Gastroesophageal sphincter (tissue), 4 donors: ENCODE data around the gene PRRX1. TPM values are rescaled to one million over a fixed set of nuclear protein-coding genes. Genes with fewer than 3 reads are reported as not detected.

ENCODE experiments used
- ATAC-seq: fragments of 150-250 bp; one replicate; pipeline ENCODE4 v1.9.1; 2016; ENCODE audit warnings: mild to moderate bottlenecking, moderate library complexity
- H3K27ac ChIP-seq, 4 donors: fragments of 200-600 bp; sonication (generic) in 3 of 4; 1 replicate in 3 of 4; 2 replicates in 1 of 4; pipeline ENCODE4 v1.5.1; 2016 to 2019
- H3K27me3 ChIP-seq: fragments of 200-600 bp; sonication (generic); one replicate; pipeline ENCODE4 v1.5.1; 2019
- H3K36me3 ChIP-seq, 2 donors: fragments of 200-600 bp; sonication (generic); one replicate each; pipeline ENCODE4 v1.5.1; 2019; ENCODE audit warnings: control low read depth in 1 of 2
- H3K4me1 ChIP-seq, 3 donors: fragments of 200-600 bp; sonication (generic); 1 replicate in 2 of 3; 2 replicates in 1 of 3; pipeline ENCODE4 v1.5.1; 2016 to 2019; ENCODE audit warnings: control low read depth in 2 of 3
- H3K4me3 ChIP-seq, 2 donors: fragments of 200-600 bp; sonication (generic); one replicate each; pipeline ENCODE4 v1.5.1; 2019; ENCODE audit warnings: mild to moderate bottlenecking in 1 of 2, moderate library complexity in 1 of 2
- H3K9me3 ChIP-seq, 3 donors: fragments of 200-600 bp; sonication (generic); one replicate each; pipeline ENCODE4 v1.5.1; 2017 to 2019; ENCODE audit warnings: control low read depth in 2 of 3
- EP300 ChIP-seq: sonication (generic); formaldehyde crosslinking; IDR thresholded peaks from one replicate; pipeline ENCODE4 v1.6.1; 2017; ENCODE audit warnings: antibody characterized with exemption, mild to moderate bottlenecking
- POLR2A ChIP-seq, 2 donors: fragments of 450-650 bp; IDR thresholded peaks; one replicate each; pipeline ENCODE4 v1.6.1; 2017; ENCODE audit warnings: antibody characterized with exemption in 2 of 2, mild to moderate bottlenecking in 2 of 2, moderate library complexity in 1 of 2
- POLR2AphosphoS5 ChIP-seq: sonication (generic); formaldehyde crosslinking; IDR thresholded peaks from one replicate; pipeline ENCODE4 v1.6.1; 2017; ENCODE audit warnings: antibody characterized with exemption
- WGBS, 2 donors: methylation state at CpG; one replicate each; pipeline ENCODE4 v1.1.5; 2018; ENCODE audit warnings: low coverage in 1 of 2; 5-methylcytosine and 5-hydroxymethylcytosine counted together
- total RNA-seq, 4 donors: library from RNA; depleted of rRNA; stranded (reverse); fragments of >200 nt; gene quantifications; one replicate each; pipeline ENCODE4 v1.1.0, GENCODE V29; 2016
- TF ChIP-seq, protein P1 (sequence below), 4 experiments: fragments of 200-600 bp in 2 of 4; fragments of 450-650 bp in 2 of 4; sonication (generic) in 1 of 4; IDR thresholded peaks; one replicate each; pipeline ENCODE4 v1.5.1; 2017 to 2019; ENCODE audit warnings: antibody characterized with exemption in 4 of 4, mild to moderate bottlenecking in 2 of 4, moderate library complexity in 2 of 4

PRRX1 gene
- total RNA-seq, 4 donors from 2014 or later: 13.4 to 27.9 (median 21.4) TPM

DNA sequence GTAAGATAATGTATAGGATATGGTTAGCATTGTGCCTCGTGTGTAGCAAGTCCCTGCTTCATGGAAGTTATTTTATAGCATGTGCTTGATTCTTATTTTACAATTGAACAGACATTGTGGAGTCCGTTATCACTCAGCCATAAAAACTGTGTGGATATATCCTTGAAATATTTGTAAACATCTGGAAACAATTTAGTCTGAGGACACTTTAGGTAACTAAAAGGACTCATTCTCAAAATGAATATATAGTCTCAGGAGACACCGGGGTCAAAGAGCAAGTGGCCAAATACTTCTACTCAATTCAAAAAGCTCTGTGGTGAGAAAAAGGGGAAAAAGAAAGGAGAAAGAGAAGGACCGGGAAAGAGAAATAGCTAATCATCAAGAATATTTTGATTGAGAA lies 23.7 kb downstream of the PRRX1 start:
- 67 to 73% methylated on average over 4 of the region's 4 CpGs for WGBS, 2 donors
- Histone ChIP-seq H3K27ac (no peak overlapping the region), H3K4me3 (no peak overlapping the region), H3K36me3 (no peaks in the 10 kb centered on the region), H3K27me3 (peaks cover 26% of the 10 kb centered on the region), H3K4me1 (peaks cover 0 to 10% (median 0%) of the 10 kb centered on the region in 3 donors), H3K9me3 (no peaks in the 10 kb centered on the region)
- no peak for ATAC-seq
- TF ChIP-seq EP300 (no peak), POLR2AphosphoS5 (no peak), POLR2A (IDR thresholded peaks at IDR 0.05) (no peak)
- TF ChIP-seq, protein P1, sequence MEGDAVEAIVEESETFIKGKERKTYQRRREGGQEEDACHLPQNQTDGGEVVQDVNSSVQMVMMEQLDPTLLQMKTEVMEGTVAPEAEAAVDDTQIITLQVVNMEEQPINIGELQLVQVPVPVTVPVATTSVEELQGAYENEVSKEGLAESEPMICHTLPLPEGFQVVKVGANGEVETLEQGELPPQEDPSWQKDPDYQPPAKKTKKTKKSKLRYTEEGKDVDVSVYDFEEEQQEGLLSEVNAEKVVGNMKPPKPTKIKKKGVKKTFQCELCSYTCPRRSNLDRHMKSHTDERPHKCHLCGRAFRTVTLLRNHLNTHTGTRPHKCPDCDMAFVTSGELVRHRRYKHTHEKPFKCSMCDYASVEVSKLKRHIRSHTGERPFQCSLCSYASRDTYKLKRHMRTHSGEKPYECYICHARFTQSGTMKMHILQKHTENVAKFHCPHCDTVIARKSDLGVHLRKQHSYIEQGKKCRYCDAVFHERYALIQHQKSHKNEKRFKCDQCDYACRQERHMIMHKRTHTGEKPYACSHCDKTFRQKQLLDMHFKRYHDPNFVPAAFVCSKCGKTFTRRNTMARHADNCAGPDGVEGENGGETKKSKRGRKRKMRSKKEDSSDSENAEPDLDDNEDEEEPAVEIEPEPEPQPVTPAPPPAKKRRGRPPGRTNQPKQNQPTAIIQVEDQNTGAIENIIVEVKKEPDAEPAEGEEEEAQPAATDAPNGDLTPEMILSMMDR (IDR thresholded peaks at IDR 0.05): no peak

DNA sequence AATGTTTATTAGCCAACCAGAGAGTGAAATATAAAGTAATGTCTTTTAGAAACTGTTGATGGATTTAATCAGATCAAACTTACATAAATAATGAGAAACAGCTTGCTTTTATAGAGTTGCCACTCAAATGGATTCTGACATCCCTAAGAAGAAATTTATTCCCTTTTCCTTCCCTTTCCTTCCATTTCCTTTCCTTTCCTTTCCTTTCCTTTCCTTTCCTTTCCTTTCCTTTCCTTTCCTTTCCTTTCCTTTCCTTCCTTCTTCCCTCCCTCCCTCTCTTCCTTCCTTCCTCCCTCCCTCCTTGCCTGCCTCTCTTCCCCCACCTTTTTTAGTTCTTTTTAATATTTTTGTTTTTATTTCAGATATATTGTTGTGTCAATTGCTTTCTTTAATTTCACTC lies 27.3 kb downstream of the PRRX1 start:
- H3K27me3 ChIP-seq: peaks cover 15% of the 10 kb centered on the region
- H3K27ac ChIP-seq: peak overlapping the region in 1 of 4 donors; percentile 16
- no peak for TF ChIP-seq POLR2A (IDR thresholded peaks at IDR 0.05)
- TF ChIP-seq, protein P1 (IDR thresholded peaks at IDR 0.05): no peak
- no peak for TF ChIP-seq POLR2AphosphoS5
- no peak for TF ChIP-seq EP300
- no peaks in the 10 kb centered on the region for H3K36me3 ChIP-seq
- H3K4me3 ChIP-seq: no peak overlapping the region
- peaks cover 0 to 10% (median 0%) of the 10 kb centered on the region in 3 donors for H3K4me1 ChIP-seq
- no peaks in the 10 kb centered on the region for H3K9me3 ChIP-seq
- ATAC-seq: no peak

DNA sequence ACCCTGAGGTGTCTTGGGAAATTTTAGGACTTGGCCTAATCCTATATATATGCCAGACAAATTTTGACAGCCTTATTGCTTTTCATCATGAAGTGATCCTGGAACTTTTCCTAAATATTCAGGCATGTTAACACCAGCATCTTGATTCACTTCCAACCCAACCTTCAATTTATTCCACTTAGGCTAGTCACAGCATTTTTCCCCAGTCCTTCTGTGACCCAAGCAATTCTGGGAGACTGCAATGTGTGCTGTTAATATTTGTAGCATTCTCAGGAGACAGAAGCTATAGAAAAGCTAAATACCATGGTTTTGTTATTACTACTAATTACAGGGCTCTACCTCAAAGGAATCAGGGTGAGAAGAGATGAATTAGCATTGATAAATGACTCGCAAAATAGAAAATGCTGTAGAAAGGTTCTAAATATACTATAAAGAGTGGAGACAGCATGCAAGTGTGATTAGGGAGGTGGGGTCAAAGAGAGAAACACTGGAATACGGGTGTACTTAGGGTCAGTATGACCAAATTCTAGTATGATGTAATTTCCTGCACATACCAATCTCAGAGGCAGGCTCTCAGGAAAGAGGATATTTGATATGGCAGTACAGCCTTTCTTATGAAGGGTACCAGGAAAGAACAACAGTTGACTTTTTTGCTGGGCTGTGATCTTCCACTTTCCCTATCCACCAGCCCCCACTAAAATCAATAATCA lies 29.1 kb downstream of the PRRX1 start:
- Histone ChIP-seq H3K27me3 (no peaks in the 10 kb centered on the region), H3K36me3 (no peaks in the 10 kb centered on the region), H3K4me3 (no peak overlapping the region), H3K4me1 (no peaks in the 10 kb centered on the region), H3K9me3 (no peaks in the 10 kb centered on the region), H3K27ac (peak overlapping the region in 2 of 4 donors; percentile 11 to 51)
- TF ChIP-seq, protein P1 (IDR thresholded peaks at IDR 0.05): no peak
- TF ChIP-seq POLR2AphosphoS5 (no peak), EP300 (no peak), POLR2A (IDR thresholded peaks at IDR 0.05) (no peak)
- peak; percentile 82 for ATAC-seq
- 25 to 59% methylated on average over 1 to 2 of the region's 2 CpGs for WGBS, 2 donors

DNA sequence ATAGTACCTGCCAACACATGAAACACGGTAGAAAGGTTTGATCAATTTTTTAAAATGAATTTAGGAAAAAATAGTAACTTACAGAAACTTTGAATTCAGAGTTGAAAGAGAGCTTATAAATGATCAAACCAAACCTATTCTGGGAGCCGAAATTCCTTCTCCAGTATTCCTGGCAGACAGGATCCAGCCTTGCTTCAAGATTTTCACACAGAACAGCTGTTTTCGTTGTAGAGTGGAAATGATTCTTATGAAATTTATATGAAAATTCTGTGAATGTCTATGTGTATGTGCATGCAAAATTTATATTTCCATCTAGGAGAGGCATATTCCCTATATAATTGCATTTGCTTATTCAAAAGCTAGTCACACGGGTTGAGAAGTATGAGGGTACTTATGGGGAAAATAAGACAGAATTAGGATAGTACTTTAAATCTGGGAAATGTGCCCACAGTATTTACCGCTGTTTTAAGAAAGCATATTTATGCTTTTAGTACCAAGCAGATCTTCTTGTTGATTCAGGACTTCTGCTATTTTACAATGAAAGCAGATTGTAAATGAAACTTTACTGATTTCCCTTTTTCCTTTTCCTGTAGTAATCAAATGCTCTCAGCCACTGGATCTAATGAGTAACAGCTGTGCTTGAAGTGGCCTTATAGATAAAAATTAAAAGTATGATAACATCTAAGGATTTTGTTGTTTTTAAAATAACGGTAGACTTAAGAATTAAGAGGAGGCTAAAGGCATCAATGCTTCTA lies 30.4 kb downstream of the PRRX1 start:
- H3K9me3 ChIP-seq: no peaks in the 10 kb centered on the region
- peak overlapping the region in 2 of 4 donors; percentile 11 to 12 for H3K27ac ChIP-seq
- H3K4me1 ChIP-seq: peaks cover 0 to 11% (median 0%) of the 10 kb centered on the region in 3 donors
- TF ChIP-seq EP300: no peak
- TF ChIP-seq, protein P1 (IDR thresholded peaks at IDR 0.05): no peak
- H3K27me3 ChIP-seq: no peaks in the 10 kb centered on the region
- H3K36me3 ChIP-seq: no peaks in the 10 kb centered on the region
- no peak overlapping the region for H3K4me3 ChIP-seq
- ATAC-seq: no peak
- 51 to 67% methylated on average over 6 of the region's 6 CpGs for WGBS, 2 donors
